SK-N-SH treated with all-trans-retinoic acid at 6 μM for 48 hours (cell line): ENCODE measurements around the gene RFPL2.

ENCODE experiments used
- SNAI2 ChIP-seq: fragments of 250-450 bp; sonication (Bioruptor Pico); IDR thresholded peaks from 2 replicates; pipeline ENCODE4 v1.5.0; 2020; ENCODE audit warnings: mild to moderate bottlenecking, moderate library complexity
- ZNF565 ChIP-seq: fragments of 450-650 bp; formaldehyde crosslinking; conservative IDR thresholded peaks from 2 replicates; pipeline ENCODE4 v1.5.0; 2020; ENCODE audit warnings: low read depth, mild to moderate bottlenecking, moderate library complexity
- TF ChIP-seq, protein P1 (sequence below): fragments of 250-450 bp; sonication (Bioruptor Pico); IDR thresholded peaks from 2 replicates; pipeline ENCODE4 v1.8.0; 2020; ENCODE audit warnings: mild to moderate bottlenecking, moderate library complexity, borderline replicate concordance

- TF ChIP-seq, protein P1, sequence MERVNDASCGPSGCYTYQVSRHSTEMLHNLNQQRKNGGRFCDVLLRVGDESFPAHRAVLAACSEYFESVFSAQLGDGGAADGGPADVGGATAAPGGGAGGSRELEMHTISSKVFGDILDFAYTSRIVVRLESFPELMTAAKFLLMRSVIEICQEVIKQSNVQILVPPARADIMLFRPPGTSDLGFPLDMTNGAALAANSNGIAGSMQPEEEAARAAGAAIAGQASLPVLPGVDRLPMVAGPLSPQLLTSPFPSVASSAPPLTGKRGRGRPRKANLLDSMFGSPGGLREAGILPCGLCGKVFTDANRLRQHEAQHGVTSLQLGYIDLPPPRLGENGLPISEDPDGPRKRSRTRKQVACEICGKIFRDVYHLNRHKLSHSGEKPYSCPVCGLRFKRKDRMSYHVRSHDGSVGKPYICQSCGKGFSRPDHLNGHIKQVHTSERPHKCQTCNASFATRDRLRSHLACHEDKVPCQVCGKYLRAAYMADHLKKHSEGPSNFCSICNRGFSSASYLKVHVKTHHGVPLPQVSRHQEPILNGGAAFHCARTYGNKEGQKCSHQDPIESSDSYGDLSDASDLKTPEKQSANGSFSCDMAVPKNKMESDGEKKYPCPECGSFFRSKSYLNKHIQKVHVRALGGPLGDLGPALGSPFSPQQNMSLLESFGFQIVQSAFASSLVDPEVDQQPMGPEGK (CRISPR knock-in tag), result no peak
- TF ChIP-seq ZNF565, result no peak
- no peak for TF ChIP-seq SNAI2
Measured at GRCh38 chr22:32246166-32246565, 41.3 kb upstream of the RFPL2 start.
